Stimulated activated CD8-positive, alpha-beta memory T cell treated with anti-CD3 and anti-CD28 coated beads, Interleukin-7, amount 100 ng/mL, for 4 hours (primary cell): ENCODE results near the gene EVL.
A peak's percentile ranks its signal among the peaks of the same experiment; 100 is the strongest.
"Not testable (repeated sequence)": the region's sequence is repeated elsewhere in the genome, so short reads cannot be mapped to it uniquely, and the experiment has no call there.

Experiments used
- DNase-seq, 2 donors: peaks; one replicate each; pipeline ENCODE4 v3.0.0-alpha.2; 2020; ENCODE audit warnings: low read depth in 2 of 2

The EVL gene

DNA sequence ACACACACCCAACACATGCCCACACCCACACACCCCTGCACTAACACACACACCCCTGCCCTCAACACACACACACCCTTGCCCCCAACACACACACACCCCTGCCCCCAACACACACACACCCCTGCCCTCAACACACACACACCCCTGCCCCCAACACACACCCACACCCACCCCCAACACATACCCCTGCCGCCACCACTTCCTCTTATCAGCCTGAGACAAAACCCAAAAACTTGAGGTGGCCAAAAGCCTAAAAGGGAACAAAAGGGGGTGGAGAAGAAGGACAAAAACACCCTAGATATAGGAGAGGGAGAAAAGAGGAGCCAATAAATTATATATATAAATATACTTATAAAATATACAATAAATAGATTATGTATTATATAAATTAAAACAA, 103.3 kb downstream of the EVL start:
- no peak for DNase-seq

GRCh38 chr14:100170880-100171279, 105.7 kb downstream of the EVL start:
- DNase-seq = no peak

DNA sequence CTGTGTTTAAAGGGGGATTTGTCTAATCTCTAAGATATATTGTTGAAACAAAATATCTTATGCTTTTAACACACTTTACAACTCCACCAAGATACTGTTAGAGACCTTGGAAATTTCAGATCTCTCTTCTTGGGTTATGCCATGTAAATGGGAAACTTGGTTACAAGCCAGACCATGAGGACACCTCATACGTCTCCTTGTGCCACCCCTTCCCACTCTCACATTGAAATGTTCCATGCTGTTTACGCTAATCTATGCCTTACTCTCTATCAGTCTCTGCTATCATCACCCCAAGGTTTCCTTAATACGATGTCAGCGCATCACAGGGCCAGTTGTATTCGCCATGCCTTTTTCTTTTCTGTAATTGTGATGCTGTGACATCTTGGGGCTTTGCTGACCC, 107.6 kb downstream of the EVL start:
- DNase-seq = no peak

- DNase-seq = no peak
Measured at GRCh38 chr14:100173353-100173752, 108.1 kb downstream of the EVL start.

DNA sequence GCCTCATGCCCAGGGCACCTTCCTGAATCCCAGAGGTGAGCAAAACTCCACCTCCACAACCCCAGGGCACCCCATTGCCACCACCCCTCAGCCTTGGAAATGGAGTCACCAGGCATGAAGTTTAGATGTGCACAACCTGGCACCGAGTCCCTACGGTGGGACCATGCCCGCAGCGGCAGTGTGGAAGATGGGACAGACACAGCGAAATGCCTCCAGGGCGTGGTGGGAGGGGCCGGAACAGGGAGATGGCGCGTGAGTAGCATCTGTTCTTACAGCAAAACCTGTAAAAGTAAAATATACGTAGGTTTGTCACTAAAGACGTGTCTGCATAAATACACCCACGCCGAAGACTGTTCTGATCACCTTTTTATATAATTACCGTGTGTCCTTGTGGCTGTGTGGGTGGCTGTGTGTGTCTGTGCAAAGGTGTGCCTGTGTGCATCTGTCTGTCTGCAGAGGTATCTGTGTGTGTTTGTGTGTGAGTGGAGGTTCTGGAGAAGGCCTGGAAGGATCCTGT, 111.6 kb downstream of the EVL start:
- DNase-seq = no peak

- DNase-seq = no peak
Measured at GRCh38 chr14:100178691-100179090, 113.5 kb downstream of the EVL start.

GRCh38 chr14:100180671-100181070, 115.4 kb downstream of the EVL start:
- DNase-seq = not testable (repeated sequence)

- not testable (repeated sequence) for DNase-seq
Measured at GRCh38 chr14:100181876-100182551, 116.8 kb downstream of the EVL start.

GRCh38 chr14:100187247-100187833, 122.1 kb downstream of the EVL start:
- no peak for DNase-seq

DNA sequence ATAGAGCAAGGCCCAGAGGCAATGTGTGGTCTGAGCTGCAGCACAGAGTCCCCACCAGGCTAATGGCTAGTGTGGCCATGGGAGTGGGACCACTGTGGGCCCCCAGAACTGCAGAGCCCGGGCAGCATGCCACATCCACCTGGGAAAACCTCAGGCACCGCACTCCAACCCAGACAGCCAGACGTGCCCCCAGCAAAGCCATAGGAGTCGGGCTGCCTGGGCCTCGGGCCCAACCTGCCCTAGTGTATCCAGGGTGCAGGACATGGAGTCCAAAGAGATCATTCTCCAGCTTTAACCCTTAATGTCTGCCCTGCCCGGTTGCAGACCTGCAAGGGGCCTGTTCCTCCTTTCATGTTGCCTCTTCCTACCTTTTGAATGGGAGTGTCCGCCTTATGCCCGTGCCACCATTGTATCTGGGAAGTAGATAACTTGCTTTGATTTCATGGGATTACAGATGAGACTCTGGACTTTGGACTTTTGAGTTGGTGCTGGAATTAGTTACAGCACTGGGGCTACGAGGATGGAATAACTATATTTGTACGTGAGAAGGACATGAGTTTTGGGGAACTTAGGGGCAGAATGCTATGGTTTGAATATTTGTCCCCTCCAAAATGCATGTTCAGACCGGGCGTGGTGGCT, 123.3 kb downstream of the EVL start:
- no peak for DNase-seq

DNA sequence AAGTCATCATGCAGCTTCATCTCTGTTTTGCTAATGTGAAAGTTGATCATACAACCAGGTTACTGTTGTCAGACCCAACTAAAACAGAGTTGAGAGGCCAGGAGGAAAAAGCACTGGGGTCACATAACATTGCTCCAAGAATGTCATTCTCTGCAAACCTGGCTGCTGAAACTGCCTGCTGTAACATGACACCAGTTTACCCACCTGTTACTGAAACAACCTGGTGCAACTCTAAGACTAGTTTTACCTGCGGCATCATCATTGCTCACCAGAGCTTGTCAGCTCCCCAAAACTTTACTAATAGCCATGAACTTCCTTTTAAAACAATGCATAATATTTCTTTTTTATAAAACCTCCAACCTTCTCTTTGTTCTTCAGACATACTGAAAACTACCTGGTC, 124.9 kb downstream of the EVL start:
- no peak for DNase-seq

GRCh38 chr14:100191584-100192249, 126.5 kb downstream of the EVL start:
- DNase-seq = no peak

DNA sequence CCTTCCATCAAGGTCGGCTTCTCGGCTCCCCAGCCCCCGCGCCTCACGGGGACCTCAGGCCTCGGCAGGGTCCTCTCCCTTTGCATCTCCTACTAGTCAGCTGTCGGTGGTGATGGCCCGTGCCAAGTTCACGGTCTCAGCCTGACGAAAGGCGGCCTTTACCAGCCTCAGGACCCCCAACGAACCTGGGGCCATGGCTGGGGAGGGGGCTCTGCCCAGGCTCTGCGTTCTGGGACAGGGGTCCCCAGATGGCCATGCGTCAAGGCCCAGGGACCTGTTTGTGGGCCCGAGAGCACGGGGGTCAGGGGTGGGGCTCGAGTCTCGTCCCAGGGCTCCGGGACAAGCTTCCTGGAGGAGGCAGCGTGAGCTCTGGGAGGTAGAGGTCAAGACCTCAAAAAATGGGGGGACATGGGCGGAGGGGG, 127.0 kb downstream of the EVL start:
- no peak for DNase-seq

DNA sequence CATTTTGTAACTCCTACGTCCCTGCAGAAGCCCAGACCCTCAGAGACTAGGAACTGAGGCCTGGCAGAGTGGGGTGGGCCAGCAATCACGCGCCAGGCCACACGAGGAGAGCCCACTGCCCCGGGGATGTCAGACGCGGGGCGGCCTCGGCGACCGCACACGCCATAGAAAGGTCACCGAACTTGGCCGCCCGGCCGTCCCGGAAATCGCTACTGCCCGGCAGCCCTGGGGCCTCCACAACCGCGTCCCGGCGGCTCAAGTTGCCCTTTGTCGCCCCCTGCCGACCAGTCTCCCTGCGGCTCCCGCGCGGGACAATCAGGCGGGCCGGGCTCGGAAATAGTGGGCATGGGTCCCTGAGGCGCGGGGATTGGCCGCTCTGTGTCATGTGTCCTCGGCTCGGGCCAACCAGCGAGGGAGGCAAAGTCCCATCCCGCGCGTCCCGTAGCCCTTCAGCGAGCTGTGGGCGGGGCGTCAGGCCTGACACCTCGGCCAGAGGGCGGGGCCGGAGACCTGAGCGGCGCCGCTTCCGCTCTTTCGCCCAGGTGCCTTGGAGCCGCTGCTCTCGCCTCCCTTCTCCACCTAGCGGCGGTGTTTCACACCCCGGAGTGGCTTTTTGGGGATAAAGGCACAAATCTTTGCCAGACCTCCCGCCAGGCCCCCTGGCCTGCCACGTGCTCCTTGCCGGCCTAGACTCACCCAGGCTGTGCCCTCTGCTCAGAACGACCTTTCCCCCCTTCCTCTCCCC, 127.6 kb downstream of the EVL start:
- DNase-seq = peak; percentile 99
